ENCODE measurements around the gene LCE2D. TPM values are rescaled to one million over a fixed set of nuclear protein-coding genes. Genes with fewer than 3 reads are reported as not detected.
"Not testable (repeated sequence)": the region's sequence is repeated elsewhere in the genome, so short reads cannot be mapped to it uniquely, and the experiment has no call there.

The LCE2D gene
- total RNA-seq, 1 donor = not detected

GRCh38 chr1:152658649-152659048 lies 4.5 kb upstream of the LCE2D start:
- H3K4me3 ChIP-seq (ENCODE audit: low read depth, low read length) = no peak overlapping the region
- no peak for DNase-seq (ENCODE audit: low read depth)
- no peak for TF ChIP-seq CTCF (IDR thresholded peaks at IDR 0.05; ENCODE audit: insufficient read depth, low read depth, low read length)

GRCh38 chr1:152666171-152666570 lies 3.0 kb downstream of the LCE2D start:
- H3K4me3 ChIP-seq (ENCODE audit: low read depth, low read length); DNase-seq (ENCODE audit: low read depth): not testable (repeated sequence)

- DNase-seq (ENCODE audit: low read depth) = no peak
- no peak for TF ChIP-seq CTCF (IDR thresholded peaks at IDR 0.05; ENCODE audit: insufficient read depth, low read depth, low read length)
- no peak overlapping the region for H3K4me3 ChIP-seq (ENCODE audit: low read depth, low read length)
These were observed 4.5 kb downstream of the LCE2D start for GRCh38 chr1:152667648-152668047.

GRCh38 chr1:152673016-152673415 lies 9.8 kb downstream of the LCE2D start:
- TF ChIP-seq CTCF (IDR thresholded peaks at IDR 0.05; ENCODE audit: insufficient read depth, low read depth, low read length) = no peak
- H3K4me3 ChIP-seq (ENCODE audit: low read depth, low read length) = no peak overlapping the region
- DNase-seq (ENCODE audit: low read depth) = no peak

- not testable (repeated sequence) for H3K4me3 ChIP-seq (ENCODE audit: low read depth, low read length); DNase-seq (ENCODE audit: low read depth)
These were observed 11.8 kb downstream of the LCE2D start, which contains the start of gene LCE2C for GRCh38 chr1:152674983-152675382. TSS of gene LCE2C (plus strand) at chr1:152675279. CDS start at chr1:152676016, 737 bp downstream.

- no peak for TF ChIP-seq CTCF (IDR thresholded peaks at IDR 0.05; ENCODE audit: insufficient read depth, low read depth, low read length)
- no peak for DNase-seq (ENCODE audit: low read depth)
- no peak overlapping the region for H3K4me3 ChIP-seq (ENCODE audit: low read depth, low read length)
These were observed 16.3 kb downstream of the LCE2D start for GRCh38 chr1:152679459-152679858.

- TF ChIP-seq CTCF (IDR thresholded peaks at IDR 0.05; ENCODE audit: insufficient read depth, low read depth, low read length) = no peak
- DNase-seq (ENCODE audit: low read depth) = no peak
- no peak overlapping the region for H3K4me3 ChIP-seq (ENCODE audit: low read depth, low read length)
These were observed 18.4 kb downstream of the LCE2D start for GRCh38 chr1:152681616-152682015.

GRCh38 chr1:152683846-152684245 lies 20.7 kb downstream of the LCE2D start:
- DNase-seq (ENCODE audit: low read depth) = no peak
- no peak overlapping the region for H3K4me3 ChIP-seq (ENCODE audit: low read depth, low read length)
- no peak for TF ChIP-seq CTCF (IDR thresholded peaks at IDR 0.05; ENCODE audit: insufficient read depth, low read depth, low read length)

- DNase-seq (ENCODE audit: low read depth); H3K4me3 ChIP-seq (ENCODE audit: low read depth, low read length): not testable (repeated sequence)
These were observed 22.6 kb downstream of the LCE2D start, which contains the start of gene LCE2B for GRCh38 chr1:152685823-152686222. TSS of gene LCE2B (plus strand) at chr1:152686123. CDS start at chr1:152686844, 721 bp downstream.
